T follicular helper cell (primary cell): ENCODE measurements around the gene SEMA5A.
"Not testable (repeated sequence)": the region's sequence is repeated elsewhere in the genome, so short reads cannot be mapped to it uniquely, and the experiment has no call there.

Experiments used
- DNase-seq: peaks from one replicate; pipeline ENCODE4 v3.0.0-alpha.2; 2020; ENCODE audit warnings: low read depth

SEMA5A gene

DNA sequence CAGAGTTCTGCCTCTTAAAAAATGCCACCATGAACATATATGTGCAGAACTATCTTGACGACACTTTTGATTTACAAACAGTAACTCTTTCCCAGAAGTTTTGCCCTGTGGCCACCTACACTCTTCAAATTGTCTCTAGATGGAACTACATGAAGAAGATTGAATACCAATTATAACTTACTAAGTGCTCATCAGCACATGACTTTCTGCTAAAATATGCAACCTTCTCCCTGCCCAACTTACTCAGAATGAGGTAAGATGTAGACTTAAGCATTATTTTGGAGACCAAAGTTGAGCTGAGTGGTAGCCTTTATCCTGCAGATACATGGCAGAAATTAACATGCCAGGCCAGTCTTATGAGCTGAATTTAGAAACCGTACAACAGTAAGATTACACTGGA, 105.4 kb downstream of the SEMA5A start:
- no peak for DNase-seq

DNA sequence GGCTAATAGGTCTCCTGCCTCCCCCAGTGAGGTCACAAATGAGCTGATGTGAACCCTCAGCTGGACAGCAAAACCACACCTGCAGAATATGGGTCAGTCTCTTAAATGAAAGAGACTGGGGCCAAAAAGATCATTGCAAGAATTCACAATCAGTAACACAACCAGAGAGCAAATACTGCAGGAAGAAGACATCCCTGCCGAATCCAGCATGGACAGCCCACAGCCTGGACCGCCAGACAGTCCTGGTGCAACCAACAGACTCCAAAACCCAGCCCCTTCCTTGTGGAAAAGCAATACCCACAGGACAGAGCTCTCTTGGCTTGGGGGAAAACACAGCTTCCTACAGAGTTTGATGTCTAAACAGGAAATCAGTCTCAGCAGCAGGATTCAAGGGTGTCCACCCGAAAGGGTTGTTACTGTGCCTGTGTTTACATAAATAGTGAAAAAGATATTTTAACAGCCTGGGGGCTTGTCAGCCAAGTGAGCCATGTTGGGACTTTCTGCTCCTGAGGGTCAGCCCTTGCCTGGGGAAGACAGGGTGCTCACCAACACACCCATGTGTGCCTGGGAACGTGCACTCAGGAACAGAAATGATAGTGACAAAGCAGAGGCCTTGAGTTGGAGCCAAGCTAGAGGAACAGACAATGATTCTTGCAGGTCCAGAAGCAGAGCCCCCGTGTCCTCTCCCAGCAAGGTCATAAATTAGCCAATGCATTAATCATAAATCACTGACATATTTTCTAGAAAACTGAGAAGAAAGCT, 106.2 kb downstream of the SEMA5A start:
- no peak for DNase-seq

DNA sequence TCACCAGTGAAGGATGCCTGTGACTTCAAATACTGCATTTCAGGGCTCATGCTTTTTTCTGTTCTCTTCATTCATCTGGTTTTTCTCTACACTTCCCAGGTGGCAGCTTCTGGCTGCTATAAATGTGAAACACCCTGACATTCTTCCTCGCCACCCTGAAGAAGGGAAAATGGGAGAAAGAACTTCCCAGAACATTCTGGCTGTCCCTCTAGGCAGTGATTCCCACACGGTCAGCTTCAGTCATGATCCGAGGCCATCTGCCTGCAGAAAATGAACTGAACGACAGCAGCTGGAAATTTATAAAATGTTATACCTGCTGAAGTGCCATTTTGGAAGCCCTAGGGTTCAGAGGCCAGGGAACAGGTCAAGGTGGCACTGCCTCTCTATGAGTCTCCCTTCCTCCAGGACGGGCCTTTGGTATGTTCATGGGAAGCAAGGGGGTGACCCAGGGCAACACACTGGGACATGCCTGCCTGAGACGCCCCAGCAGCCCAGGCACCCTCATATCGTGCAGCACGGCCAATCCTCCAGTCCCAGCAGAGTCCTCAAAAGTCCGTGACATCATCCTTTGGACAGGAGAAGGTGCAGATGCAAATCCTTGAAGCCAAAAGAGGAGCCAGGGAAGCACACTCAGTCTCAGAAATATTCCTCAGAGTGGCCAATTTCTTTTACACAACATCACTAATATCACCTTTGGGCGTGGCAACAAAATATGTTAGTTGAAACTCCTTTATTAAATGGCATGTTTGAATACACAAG, 107.1 kb downstream of the SEMA5A start:
- DNase-seq, result no peak

GRCh38 chr5:9437741-9438240, 108.1 kb downstream of the SEMA5A start:
- no peak for DNase-seq

DNA sequence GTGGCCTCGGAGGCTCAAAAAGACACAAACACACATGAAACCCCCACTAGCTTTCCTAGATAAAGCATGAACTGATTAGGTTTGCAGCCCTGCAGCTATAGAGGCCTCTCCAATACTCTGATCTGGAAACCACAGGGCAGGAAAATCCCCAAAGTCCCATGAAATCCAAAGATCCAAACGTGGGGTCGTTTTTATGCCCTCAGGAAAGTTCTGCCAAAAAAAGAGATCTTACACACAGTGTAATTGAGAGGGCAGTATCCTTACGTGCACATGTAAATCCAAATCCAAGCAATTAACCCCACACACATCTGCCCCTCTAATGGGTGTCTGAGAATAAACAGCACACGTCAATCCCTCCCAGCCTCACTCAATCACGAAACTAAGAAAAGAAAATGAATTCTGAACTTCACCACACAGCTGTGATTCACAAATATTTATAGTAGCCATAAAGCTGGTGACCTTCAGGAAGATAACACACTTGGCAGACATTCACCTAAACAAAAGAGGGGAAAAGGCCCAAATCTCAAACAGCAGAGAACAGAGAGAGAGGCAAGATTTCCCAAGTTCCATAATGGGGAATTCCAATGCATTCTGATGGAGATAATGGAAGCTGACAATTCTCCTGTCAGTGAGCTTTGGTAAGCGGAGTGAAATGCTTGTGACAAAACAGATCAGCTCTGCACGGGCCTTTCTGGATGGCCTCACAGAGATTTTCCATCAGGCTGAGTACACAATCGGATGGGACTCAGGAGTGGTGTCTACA, 114.2 kb downstream of the SEMA5A start:
- no peak for DNase-seq

- DNase-seq, result no peak
Observed at GRCh38 chr5:9431151-9431495, 114.8 kb downstream of the SEMA5A start.

DNA sequence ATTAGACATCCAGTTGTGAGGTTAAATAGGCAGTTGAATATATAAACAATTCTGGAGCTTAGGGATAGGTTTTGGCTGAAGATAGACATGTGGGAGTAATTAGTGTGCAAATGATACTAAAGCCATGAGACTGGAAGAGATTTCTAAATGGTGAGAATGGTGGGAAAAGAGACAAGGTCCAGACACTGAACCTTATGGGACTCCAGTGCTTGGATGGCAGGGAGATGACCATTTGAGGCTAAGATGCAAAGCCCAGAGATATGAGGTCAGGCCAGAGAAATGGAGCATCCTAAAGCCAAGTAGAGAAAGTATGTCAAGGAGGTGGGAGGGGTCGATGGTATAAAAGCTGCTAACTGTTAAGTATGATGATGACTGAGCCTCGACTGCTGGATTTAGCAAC, 115.6 kb downstream of the SEMA5A start:
- no peak for DNase-seq

- DNase-seq, result no peak
Observed at GRCh38 chr5:9429691-9430215, 116.1 kb downstream of the SEMA5A start.

DNA sequence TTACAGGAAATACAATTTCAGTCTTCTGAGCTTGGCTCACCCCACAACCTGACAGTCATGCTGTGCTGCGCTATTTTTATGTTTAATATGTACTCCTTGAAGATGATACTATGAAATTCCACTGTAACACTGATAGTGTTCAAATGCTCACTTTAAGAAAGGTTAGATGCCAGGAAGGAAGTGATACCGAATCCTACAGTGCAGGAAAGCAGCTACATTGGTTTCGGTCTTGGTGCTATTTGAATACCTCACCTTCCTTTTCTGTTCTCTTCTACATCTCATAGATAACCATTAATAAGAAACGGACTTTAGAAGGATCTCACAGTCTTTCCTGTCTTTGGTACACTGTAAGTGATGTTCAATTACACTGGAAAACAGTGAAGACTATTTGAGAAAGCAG, 117.6 kb downstream of the SEMA5A start:
- DNase-seq, result no peak

DNA sequence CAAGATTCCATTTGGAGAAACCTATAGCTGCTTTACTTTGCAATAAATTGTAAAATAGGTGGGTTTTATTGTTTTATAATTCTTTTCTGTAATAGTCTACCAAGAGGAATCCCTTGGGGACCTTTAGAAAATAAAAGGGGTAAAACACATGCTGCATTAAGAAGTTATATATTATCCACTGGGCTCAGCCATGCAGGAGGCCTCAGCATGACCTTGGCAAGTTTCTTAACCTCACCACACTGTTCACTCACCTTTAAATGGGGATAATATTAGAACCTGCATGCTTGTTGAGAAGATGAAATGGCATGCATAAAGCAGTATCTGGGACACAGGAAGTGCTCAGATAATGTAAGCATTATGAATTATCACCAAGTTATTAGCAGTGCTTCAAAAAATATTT, 120.2 kb downstream of the SEMA5A start:
- no peak for DNase-seq

- DNase-seq, result no peak
Observed at GRCh38 chr5:9423571-9423970, 122.3 kb downstream of the SEMA5A start.

GRCh38 chr5:9421884-9422283, 124.0 kb downstream of the SEMA5A start:
- DNase-seq, result no peak

DNA sequence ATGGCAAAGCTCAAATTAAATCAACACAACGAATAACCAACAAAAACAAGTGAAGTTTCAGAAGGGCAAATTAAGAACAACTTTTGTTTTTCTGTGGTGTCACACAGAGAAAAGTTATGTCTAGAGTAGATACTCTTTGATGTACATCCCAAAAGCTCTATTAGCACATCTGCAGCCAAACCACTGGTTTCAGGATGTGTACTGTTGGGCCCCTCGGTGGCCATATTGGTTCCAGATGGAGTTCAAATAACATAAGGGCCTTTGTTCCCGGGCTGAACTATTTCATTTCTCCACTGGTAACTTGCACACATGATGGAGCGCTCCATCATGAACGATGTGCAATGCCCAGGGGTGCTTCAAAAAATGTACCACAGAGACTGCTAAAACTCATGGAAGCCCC, 126.1 kb downstream of the SEMA5A start:
- no peak for DNase-seq

GRCh38 chr5:9415566-9415965, 130.3 kb downstream of the SEMA5A start:
- no peak for DNase-seq

GRCh38 chr5:9415091-9415490, 130.8 kb downstream of the SEMA5A start:
- no peak for DNase-seq

DNA sequence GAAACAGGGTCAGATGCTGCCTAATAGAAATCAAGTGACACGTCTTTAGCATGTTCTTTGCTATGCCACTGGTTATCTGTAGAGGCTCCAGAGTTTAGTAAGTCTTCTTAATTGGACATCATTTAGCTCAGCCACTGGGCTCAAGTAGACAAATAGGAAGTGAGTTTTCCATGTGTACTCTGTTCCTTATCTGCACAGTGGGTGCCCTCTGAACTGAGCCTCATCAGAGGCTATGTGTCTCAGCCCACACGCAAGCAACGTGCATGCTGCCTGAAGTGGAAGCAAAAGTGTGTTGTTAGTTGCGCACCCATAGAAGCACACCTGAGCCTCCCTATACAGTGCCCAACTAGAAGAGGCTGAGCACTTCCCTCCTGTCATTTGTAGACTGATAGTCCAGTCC, 134.7 kb downstream of the SEMA5A start:
- DNase-seq, result no peak

DNA sequence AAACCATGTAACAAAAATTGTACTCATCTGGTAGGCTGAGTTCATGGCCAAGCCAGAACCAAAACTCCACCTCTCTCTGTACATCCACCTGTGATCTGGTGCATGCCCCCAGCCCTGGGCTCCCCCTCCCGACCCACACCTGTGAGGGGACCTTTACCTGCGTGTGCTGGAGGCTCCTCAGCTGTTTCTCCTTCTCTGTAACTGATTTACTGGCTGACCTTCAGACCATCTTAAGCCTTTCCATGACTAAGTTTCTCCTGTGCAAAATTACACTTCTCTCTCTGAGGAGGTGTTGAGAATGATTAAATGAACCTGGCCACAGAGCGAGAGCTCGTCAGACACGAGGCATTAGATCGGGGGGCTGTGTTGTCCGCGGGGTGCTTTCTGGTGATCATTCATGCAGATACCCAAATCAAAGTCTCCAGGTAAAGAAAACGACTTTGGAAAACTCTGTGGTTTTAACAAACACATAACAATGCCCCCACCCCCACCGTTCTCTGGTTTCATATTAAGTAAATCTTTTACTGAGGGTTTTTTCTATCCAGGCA, 136.4 kb downstream of the SEMA5A start:
- no peak for DNase-seq

GRCh38 chr5:9408964-9409363, 136.9 kb downstream of the SEMA5A start:
- DNase-seq, result no peak

DNA sequence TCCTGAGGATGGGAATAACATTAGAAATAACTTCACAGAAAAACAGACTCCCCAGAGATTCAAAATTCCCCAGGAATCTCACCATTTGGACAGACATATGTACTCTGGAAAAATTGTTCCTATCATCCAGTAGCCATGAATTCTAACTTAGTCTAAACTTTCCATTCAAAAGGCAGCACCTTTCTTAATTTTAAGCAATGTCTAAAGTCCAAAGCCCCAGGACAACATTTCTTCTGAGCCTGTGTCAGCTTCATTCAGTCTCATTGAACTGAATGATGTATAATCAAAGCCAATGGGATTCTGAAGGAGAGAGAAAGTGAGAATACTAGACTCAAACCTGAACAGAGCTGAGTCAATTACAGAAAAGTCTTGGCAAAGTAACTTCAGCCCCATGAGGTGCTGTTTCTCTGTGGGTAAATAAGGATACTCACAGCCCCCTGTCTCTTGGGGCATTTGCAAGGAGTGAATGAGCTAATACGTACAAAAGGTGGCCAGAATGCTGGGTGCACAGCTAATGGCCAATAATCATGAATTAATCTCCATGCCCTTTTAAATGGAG, 140.6 kb downstream of the SEMA5A start:
- no peak for DNase-seq

GRCh38 chr5:9401786-9402472, 143.9 kb downstream of the SEMA5A start:
- no peak for DNase-seq

DNA sequence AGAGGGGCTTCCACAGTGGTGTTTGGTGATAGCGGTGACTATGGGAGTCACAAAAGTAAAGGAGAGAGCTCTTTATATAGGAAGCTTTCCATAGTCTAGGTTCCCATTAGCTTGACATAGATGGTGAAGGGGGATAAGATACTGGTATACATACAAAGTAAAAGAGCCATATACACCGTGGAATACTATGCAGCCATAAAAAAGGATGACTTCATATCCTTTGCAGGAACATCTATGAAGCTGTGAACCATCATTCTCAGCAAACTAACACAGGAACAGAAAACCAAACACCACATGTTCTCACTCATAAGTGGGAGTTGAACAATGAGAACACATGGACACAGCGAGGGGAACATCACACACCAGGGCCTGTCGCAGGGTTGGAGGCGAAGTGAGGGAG, 146.1 kb downstream of the SEMA5A start:
- DNase-seq, result not testable (repeated sequence)
